Small intestine (tissue), 7 donors: Measurements from ENCODE around the gene NIPAL4. TPM values are rescaled to one million over a fixed set of nuclear protein-coding genes. Genes with fewer than 3 reads are reported as not detected.

ENCODE experiments used
- DNase-seq, 2 donors: peaks; one replicate each; pipeline versions ENCODE4 v3.0.0 to v3.0.0-alpha.2; 2013
- FAIRE-seq: peaks from 2 replicates; lab custom pipeline; 2012; peaks lifted over from hg19 to GRCh38; lab: Jason Lieb, UNC
- H3K27ac ChIP-seq, 3 donors: one replicate each; pipeline ENCODE4 v1.5.1; 2013; ENCODE audit warnings: low read length in 2 of 3, mild to moderate bottlenecking in 2 of 3, control low read depth in 1 of 3, inconsistent platforms in 1 of 3, low read depth in 1 of 3, moderate library complexity in 1 of 3
- H3K27me3 ChIP-seq, 3 donors: one replicate each; pipeline ENCODE4 v1.6.1; 2013; ENCODE audit warnings: low read length in 3 of 3, inconsistent platforms in 1 of 3; ENCODE audit not compliant: control insufficient read depth in 3 of 3, insufficient read depth in 3 of 3
- H3K36me3 ChIP-seq, 3 donors: one replicate each; pipeline ENCODE4 v1.6.1; 2013; ENCODE audit warnings: low read length in 3 of 3, inconsistent platforms in 1 of 3, low read depth in 1 of 3, mild to moderate bottlenecking in 1 of 3, moderate library complexity in 1 of 3; ENCODE audit not compliant: control insufficient read depth in 3 of 3, insufficient read depth in 2 of 3
- H3K4me1 ChIP-seq, 3 donors: one replicate each; pipeline ENCODE4 v1.6.1; 2013; ENCODE audit warnings: low read length in 2 of 3, inconsistent platforms in 1 of 3, low read depth in 1 of 3, mild to moderate bottlenecking in 1 of 3, moderate library complexity in 1 of 3; ENCODE audit not compliant: control insufficient read depth in 3 of 3, insufficient read depth in 2 of 3
- H3K4me3 ChIP-seq, 3 donors: one replicate each; pipeline ENCODE4 v1.5.1; 2013; ENCODE audit warnings: low read length in 3 of 3, control low read depth in 1 of 3, inconsistent platforms in 1 of 3, low read depth in 1 of 3, mild to moderate bottlenecking in 1 of 3, moderate library complexity in 1 of 3
- H3K9me3 ChIP-seq, 2 donors: one replicate each; pipeline ENCODE4 v1.6.1; 2013; ENCODE audit warnings: low read depth in 1 of 2, low read length in 1 of 2; ENCODE audit not compliant: control insufficient read depth in 2 of 2, insufficient read depth in 1 of 2
- WGBS, 3 donors: extraction: QIAGEN DNeasy Blood & Tissue Kit; methylation state at CpG; one replicate each; pipeline ENCODE4 v1.1.7; 2013; 5-methylcytosine and 5-hydroxymethylcytosine counted together
- polyA plus RNA-seq, 4 donors: library from polyadenylated mRNA; stranded (reverse) in 3 of 4; unstranded in 1 of 4; fragments of 200-250 nt in 3 of 4; fragments of 120-200 nt in 1 of 4; gene quantifications; one replicate each; pipeline versions ENCODE4 v1.2.1 to v1.2.3, GENCODE V29; 2013
- donor health status: healthy with polysubstance abuse.
- donor health status: control.
- donor health status: control.
- donor health status: Bipolar disorder and iron deficiency.
- donor health status: healthy.

The NIPAL4 gene
- polyA plus RNA-seq, 4 donors: 0.10 to 0.21 TPM; not detected in 2

DNA sequence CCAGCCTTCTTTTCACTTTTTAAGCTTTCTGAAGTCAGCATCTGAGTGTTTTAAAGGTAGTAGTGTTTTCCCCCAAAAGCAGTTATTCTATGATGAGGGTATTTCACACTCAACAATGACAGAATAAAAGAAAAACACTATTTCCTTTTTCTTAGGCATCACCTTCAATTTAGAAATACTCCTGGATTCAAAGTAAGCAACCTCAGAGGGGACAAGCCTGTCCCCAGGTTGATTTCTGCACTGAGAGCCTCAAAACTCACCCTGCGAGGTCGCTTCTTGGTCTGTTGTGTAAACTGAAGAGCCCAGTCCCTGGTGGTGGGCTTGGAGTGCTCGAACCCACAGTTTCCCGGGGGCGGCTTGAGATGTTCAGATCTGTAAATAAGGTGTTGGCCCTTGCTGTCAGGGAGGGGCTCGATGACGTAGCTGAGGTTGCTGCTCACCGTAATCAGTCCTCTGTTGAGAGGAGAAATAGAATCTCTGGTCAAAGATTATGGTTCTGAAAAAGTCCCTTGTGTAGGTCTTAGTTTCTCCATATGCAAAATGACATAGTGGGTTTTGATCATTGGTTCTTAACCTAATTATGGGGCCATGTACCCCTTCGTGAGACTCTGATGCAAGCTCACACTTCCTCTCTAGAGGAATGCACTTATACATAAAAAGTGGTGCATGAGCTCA, 59.7 kb downstream of the NIPAL4 start:
- WGBS, 3 donors: 80 to 87% (median 82%) methylated on average over 9 of the region's 9 CpGs
- no peak overlapping the region for H3K4me3 ChIP-seq
- peak overlapping the region in 1 of 3 donors; percentile 64 for H3K27ac ChIP-seq
- H3K4me1 ChIP-seq: peaks cover 0 to 3% (median 0%) of the 10 kb centered on the region in 3 donors
- no peaks in the 10 kb centered on the region for H3K27me3 ChIP-seq
- DNase-seq: no peak
- peaks cover 0 to 10% (median 0%) of the 10 kb centered on the region in 3 donors for H3K36me3 ChIP-seq
- no peaks in the 10 kb centered on the region for H3K9me3 ChIP-seq
- FAIRE-seq: no peak

GRCh38 chr5:157520911-157521703, 61.1 kb downstream of the NIPAL4 start:
- Histone ChIP-seq H3K36me3 (peaks cover 0 to 10% (median 0%) of the 10 kb centered on the region in 3 donors), H3K27me3 (no peaks in the 10 kb centered on the region), H3K4me3 (no peak overlapping the region), H3K27ac (peak overlapping the region in 1 of 3 donors; percentile 72), H3K4me1 (peaks cover 0 to 3% (median 0%) of the 10 kb centered on the region in 3 donors), H3K9me3 (no peaks in the 10 kb centered on the region)
- DNase-seq (peak in 1 of 2 donors; percentile 51), FAIRE-seq (no peak)
- WGBS, 3 donors: 54 to 68% (median 60%) methylated on average over 9 of the region's 9 CpGs

DNA sequence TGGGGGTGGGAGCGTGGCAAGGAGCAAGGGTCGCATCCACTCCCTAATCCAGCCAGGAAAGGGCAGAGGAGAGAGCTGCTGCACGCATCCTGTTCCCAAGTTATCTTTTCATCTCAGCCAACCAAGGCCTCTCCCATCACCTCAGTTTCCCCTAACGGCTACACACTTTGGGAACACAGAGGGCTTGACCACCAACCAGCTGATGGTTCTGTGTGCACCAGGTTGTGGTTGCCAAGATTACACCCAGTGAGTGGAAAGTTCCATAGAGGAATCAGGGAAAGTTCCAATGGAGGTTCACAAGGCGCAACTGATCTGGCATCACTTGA, 61.7 kb downstream of the NIPAL4 start:
- Histone ChIP-seq H3K36me3 (peaks cover 0 to 10% (median 0%) of the 10 kb centered on the region in 3 donors), H3K27ac (peak overlapping the region in 1 of 3 donors; percentile 72), H3K27me3 (no peaks in the 10 kb centered on the region), H3K9me3 (no peaks in the 10 kb centered on the region), H3K4me3 (no peak overlapping the region), H3K4me1 (peaks cover 0 to 3% (median 0%) of the 10 kb centered on the region in 3 donors)
- FAIRE-seq (no peak), DNase-seq (no peak)
- 45 to 81% (median 76%) methylated on average over 5 of the region's 5 CpGs for WGBS, 3 donors

- H3K9me3 ChIP-seq: no peaks in the 10 kb centered on the region
- DNase-seq: no peak
- no peaks in the 10 kb centered on the region for H3K27me3 ChIP-seq
- peaks cover 0 to 6% (median 0%) of the 10 kb centered on the region in 3 donors for H3K36me3 ChIP-seq
- peaks cover 0 to 9% (median 0%) of the 10 kb centered on the region in 3 donors for H3K4me1 ChIP-seq
- no peak overlapping the region for H3K4me3 ChIP-seq
- 81 to 89% (median 84%) methylated on average over 4 of the region's 4 CpGs for WGBS, 3 donors
- peak overlapping the region in 1 of 3 donors; percentile 4 for H3K27ac ChIP-seq
- no peak for FAIRE-seq
Observed at GRCh38 chr5:157523976-157524375, 64.0 kb downstream of the NIPAL4 start.

Other genes with a start within 250 kb of the NIPAL4 start
- 10 to 100 TPM in 2 of 4 donors, 1 to 10 TPM in 2; 6.3 to 33.4 (median 10.3) TPM for gene CYFIP2, start 194.1 kb upstream of the NIPAL4 start, polyA plus RNA-seq
- 1 to 10 TPM in 2 of 4 donors, under 1 TPM in 2; 0.67 to 6.5 (median 2.2) TPM for gene ADAM19, start 115.6 kb downstream of the NIPAL4 start, polyA plus RNA-seq
- under 1 TPM in 3 of 4 donors, not detected in 1; 0.15 to 0.96 (median 0.22) TPM for gene SOX30, start 192.2 kb downstream of the NIPAL4 start, polyA plus RNA-seq
- 1 to 10 TPM in 1 of 4 donors, under 1 TPM in 1, not detected in 2; 0.22 to 1.2 TPM for gene C5orf52, start 211.3 kb downstream of the NIPAL4 start, polyA plus RNA-seq